NCI-H748 (cell line): ENCODE measurements around the gene SEC23A.

ENCODE experiments used
- DNase-seq: peaks from one replicate; lab custom pipeline; 2025; ENCODE audit not compliant: unreplicated experiment; lab: John Stamatoyannopoulos, UW

The SEC23A gene

DNA sequence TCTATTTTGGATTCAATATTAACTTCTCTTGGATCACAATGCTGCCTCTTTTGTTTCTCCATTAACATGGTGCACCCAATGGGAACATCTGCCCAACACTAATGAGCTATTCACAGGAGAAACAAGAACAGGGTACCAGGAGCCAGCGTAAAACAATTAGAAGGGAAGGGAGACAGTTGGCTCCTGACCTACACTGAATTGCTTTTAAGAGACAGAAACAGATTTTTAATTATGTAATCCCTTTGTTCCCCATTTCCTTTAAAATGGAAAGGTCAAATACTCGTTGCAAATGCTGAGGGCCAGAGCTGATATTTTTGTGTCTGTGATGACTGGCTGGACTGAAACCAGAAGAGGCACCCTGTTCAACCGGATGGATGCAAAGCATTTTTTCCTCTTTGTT lies 108.3 kb downstream of the SEC23A start:
- DNase-seq, result peak; percentile 38

GRCh38 chr14:38993981-38994380 lies 109.1 kb downstream of the SEC23A start:
- no peak for DNase-seq

GRCh38 chr14:38992067-38992844 lies 110.8 kb downstream of the SEC23A start:
- DNase-seq, result no peak

DNA sequence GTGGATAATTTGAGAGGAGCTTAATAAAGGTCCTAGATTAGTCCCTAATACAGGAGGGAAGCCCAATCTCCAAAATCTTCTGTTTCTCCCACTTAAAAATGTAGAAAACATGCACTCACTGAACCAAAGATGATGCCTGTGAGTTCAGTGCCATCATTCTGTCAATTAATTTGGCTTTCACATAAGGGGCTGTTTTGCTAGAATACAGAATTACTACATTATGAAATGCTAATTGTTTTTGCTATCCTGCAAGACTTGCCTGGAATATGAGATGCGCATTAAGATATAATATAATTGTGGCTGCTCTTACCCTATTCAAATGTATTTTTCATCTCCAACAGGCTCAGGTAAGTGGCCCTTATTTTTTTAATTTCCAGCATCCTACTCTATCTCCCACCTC lies 111.7 kb downstream of the SEC23A start:
- no peak for DNase-seq

GRCh38 chr14:38989922-38990546 lies 113.0 kb downstream of the SEC23A start:
- no peak for DNase-seq

GRCh38 chr14:38987781-38988180 lies 115.3 kb downstream of the SEC23A start:
- DNase-seq, result no peak

DNA sequence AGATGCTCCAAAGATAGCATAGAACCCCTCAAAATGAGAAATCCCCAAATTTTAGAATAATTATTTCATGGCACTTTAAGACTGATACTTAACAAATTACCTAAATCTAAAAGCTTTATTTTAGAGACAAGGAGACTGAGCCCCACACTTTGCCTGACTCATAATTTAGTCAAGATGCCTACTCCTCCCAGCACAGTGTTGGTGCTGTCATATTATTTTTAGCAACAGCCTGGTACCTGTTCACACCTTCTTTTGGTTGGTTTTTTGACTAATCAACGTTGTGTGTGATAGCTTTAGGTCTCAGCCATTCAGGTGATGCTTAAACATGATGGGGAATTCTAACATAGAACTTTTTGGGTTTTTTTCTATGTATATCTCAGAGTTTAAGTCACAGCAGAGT lies 120.2 kb downstream of the SEC23A start:
- no peak for DNase-seq

DNA sequence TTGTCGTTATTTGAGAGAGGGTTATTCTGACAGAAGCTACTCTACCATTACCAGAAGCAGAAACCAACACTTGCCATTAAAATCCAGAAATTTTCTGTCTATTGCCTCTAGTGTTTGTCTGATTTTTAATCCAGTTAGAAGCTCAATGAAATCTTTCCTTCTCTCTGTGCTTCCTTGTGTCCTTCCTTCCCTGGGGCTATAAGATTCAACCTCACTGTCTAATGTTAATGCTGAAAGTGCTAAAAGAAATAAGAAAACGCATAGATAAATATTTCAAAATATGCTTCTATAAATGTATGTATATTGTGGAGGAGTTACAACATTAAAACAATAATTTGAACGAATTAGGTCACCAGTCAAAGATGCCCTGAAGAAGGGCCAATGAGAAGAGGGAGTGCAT lies 120.8 kb downstream of the SEC23A start:
- no peak for DNase-seq
